Hematopoietic multipotent progenitor cell treated with erythropoietin and hydrocortisone succinate and interleukin-3 and kit ligand, for 6 days (in vitro differentiated cells): ENCODE results near the gene KCNJ5.
A peak's percentile ranks its signal among the peaks of the same experiment; 100 is the strongest.

Experiments used
- DNase-seq: peaks from one replicate; pipeline ENCODE4 v3.0.0-alpha.2; 2015

Gene KCNJ5

DNA sequence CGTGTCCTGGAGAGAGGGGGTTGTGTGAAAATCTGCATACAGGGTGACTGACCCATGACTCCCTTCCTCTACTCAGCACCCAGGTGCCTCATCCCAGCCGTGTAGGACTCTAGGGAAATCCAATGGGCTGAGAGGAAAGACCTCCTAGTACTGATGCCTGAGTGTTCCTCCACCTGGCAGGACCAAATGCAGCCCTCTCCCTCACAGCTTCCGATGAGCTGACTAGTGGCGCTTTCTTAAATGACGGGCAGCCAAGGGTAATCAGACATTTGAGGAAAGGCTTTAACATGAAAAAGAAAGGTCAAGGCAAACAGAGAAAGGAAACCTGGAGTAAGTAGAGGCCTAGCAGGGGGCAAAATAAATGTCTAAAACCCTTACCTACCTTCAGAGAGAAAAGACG is 19.1 kb upstream of the KCNJ5 start:
- DNase-seq = no peak

DNA sequence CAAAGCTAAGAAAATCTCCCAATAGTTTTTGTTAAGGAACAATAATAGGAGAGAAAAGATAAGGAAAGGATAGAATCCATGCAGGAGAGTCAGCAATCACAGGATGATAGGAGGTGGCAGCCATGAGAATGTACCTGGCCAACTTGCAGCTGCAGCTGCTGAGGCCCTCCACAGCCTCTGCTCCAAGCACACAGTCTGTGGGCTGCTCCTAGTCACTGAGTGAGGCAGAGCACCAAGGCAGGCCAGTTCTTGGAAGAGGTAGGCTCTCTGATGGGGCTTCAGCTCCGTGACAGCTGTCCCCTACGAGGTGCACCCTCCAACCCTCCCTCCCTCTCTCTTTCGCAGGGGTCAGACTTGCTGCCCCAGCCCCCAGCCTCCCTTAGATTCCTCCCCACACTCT is 18.6 kb upstream of the KCNJ5 start:
- DNase-seq = no peak

DNA sequence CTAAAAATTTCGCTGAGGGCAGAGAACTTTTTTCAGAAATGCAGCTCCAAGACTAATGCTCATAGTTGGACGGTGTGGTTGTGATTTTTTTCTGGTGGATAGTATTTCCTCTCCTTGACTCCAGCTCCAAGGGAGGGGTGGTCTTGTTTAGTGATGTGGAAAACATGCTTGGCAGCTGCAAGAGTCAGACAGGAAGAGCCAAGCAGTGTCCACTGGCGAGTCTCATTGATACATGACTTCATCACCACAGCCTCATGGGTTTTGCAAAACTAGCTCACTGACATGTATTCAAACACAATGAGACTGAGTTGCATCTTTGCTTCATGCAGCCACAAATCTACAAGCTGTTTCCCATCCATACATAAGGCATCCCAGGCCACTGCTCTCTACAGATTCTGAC is 16.7 kb upstream of the KCNJ5 start:
- DNase-seq = no peak

DNA sequence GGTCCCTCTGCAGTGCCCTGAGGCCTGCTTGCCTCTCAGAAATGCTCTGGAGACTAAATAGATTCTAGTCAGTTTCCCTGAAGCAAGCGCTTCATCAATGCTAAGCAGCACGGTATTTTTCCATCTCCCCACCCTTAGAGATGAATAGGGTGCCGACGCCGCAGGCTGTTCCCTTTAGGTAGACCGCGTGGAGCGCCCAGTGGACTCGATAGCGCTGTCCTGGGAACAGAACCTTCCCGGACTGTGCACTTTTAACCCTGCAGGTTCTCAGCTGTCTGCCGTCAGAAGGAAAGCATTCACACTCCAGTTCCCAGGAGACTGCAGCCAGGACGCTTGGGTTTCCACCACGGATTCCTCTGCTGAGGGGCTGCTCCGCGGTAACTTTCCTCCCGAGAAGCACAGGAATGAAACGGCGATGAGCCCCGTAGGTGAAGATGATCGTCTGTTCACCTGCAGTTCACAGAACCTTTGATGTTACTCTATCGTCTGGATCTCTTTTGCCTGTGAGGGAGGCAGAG is 15.0 kb upstream of the KCNJ5 start:
- DNase-seq = no peak

DNA sequence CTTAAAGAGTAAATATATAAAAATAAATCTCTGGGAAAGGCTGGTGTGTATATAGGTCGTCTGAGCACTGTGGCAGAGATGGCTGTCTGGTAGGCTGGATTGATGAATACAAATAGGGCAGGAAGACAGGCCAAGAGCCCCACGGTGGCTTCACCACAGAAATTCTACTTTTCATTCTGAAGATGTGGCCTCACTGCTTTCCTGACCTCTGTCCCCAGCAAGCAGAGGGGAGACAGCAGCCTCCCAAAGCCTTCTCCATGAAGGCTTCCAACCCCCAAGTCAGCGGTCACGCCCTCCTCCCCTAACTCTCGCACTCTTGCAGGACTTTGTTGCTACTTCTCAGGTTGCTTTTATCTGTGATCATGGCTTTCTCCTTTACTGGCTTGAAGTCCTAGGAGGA is 13.4 kb upstream of the KCNJ5 start:
- DNase-seq = no peak

- no peak for DNase-seq
These were observed 12.7 kb upstream of the KCNJ5 start for GRCh38 chr11:128878455-128878854.

GRCh38 chr11:128879817-128880216 is 11.3 kb upstream of the KCNJ5 start:
- no peak for DNase-seq

GRCh38 chr11:128881221-128881620 is 9.9 kb upstream of the KCNJ5 start:
- no peak for DNase-seq

GRCh38 chr11:128882451-128882850 is 8.7 kb upstream of the KCNJ5 start:
- DNase-seq = no peak

GRCh38 chr11:128884054-128884453 is 7.1 kb upstream of the KCNJ5 start:
- DNase-seq = no peak

DNA sequence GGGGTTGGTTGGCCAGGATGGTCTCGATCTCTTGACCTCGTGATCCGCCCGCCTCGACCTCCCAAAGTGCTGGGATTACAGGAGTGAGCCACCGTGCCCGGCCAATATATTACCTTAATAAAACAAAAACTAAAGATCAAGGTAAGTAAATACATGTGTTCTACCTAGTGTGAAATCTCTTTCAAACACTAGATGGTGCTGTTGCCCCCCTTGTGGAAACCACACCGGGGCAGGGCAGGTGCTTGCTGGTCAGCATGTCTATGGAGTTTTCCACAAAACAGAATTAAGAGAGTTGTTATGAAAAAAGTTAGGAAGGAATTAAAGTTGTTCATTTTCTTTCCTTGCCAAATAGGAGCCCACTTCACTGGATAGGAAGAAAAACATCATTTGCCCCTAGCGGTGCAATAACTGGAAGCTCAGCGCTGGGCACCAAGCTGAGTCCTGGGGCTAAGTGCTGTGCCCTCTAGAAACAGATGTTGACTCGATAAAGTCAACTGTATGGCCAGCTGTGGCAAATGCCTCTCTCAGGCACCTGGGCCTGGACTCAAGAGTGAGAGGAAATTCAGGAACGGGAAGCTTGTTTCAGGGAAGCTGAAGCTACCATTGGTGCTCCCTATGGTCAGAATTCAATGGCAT is 6.3 kb upstream of the KCNJ5 start:
- peak; percentile 80 for DNase-seq

DNA sequence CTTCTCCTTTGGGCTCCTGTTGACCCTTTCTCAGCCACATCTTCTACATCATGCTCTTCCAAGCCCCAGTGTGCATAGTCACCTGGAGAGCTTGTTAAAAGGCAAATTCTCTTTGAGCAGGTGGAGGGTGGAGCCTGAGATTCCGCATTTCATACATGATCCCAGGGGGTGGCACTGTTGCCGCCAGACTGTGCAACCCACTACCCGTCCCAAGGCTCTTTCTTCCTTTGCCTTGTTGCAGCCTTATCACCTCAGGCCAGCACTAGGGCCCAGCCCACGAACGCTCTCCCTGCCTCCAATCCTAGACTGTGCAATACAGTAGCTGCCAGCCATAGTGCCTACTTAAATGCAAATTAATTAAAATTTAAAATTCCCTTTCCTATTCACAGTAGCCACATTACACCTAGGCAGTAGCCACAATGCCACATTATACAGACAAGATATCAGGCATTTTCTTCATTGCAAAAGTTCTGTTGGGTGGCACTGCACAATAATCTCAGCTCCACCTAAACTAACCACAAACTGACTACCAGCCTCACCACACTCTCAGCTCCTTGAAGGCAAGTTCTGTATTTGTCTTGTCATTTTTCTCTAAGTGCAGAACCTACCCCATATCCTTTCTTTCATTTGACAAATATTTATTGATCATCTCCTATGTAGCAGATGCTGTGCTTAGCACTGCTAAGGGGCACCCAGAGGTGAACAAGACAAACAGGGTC is 4.6 kb upstream of the KCNJ5 start:
- DNase-seq = peak; percentile 91

GRCh38 chr11:128888034-128888985 is 2.8 kb upstream of the KCNJ5 start:
- DNase-seq = no peak

GRCh38 chr11:128889657-128890213 is 1.4 kb upstream of the KCNJ5 start:
- DNase-seq = no peak

DNA sequence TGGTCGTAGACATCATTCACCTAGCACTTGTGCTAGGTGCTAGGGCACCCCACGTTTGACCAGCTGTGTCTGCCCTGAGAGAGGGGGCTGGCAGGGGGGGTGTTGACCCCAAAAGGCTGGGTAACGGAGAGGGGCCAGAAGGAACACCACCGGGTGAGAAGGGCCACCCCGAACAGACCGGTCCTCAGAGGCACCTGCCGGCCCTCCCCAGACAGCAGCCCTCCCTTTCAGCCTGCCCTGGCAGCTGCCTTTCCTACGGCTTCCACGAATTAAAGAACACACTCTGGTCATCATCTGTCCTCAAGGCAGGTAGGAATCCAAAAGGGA is 977 bp upstream of the KCNJ5 start:
- DNase-seq = no peak

- no peak for DNase-seq
These were observed 800 bp downstream of the KCNJ5 start for GRCh38 chr11:128891913-128892398.

GRCh38 chr11:128892866-128893565 is 1.9 kb downstream of the KCNJ5 start:
- no peak for DNase-seq

DNA sequence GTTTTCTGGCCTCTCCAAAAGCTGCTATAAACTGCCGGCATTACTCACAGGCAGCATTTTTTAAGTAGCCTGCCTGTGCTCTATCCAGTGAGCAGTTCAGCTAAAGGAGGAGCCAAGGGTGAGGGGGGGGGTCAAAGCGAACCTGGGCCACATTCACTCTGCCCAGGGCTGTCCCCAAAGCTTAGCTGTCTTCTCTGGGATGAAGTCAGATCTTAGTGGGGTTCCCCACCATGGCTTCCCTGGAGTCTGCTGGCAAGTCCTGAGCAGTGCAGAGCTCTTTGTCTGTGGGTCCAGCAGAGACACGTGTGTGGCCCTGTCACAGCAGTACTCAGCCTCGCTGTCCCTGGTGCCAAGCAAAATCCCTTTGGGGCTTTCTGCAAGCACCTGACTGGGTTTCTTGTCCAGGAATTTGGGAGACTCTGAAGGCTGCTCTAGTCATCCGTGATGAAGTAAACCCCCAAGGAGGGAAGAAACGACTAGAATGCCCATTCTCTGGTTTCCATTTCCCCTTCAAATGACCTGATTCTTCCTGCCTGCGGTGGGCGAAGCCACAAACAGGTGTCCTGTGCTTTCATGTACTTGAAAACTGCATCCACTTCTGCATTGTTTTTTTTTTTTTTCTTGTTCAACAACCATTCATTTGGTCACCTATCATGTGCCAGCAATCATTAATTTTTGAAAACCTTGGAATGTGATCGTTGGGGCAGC is 2.6 kb downstream of the KCNJ5 start:
- no peak for DNase-seq

GRCh38 chr11:128894286-128894681 is 3.1 kb downstream of the KCNJ5 start:
- DNase-seq = peak; percentile 16

GRCh38 chr11:128894685-128895084 is 3.5 kb downstream of the KCNJ5 start:
- peak; percentile 72 for DNase-seq

DNA sequence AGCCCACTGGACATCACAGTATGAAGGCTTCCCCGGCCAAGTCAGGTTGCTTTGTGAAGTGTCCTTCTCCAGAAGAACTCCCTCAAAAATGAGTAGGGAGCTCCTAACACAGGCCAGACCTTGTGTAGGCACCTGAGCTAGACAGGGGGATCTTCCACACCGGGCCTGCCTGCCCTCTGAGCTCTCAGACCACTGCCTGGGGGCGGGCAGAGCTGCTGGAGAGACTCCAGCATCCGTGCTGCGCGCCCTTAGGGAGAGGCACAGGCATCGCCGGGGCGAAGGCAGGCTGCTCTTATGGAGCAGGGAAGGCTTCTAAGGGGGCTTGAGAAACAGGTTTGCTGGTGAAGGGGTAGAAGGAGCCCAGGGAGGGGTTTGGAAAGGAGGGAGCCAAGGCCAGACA is 4.4 kb downstream of the KCNJ5 start:
- no peak for DNase-seq

DNA sequence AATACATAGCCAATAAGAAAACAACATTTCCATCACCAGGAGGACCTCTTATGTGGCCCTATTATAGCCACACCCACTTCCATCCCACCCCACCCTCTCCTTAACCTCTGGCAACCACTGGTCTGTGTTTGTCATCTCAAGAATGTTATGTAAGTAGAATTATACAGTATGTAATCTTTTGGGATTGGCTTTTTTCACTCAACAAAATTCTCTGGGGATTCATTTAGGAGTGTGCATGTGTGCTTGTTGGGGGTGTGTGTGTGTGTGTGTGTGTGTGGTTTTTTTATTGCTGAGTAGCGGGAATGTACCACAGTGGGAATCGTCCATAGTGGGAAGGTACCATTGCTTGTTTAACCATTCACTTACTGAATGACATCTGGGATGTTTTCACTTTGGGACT is 5.2 kb downstream of the KCNJ5 start:
- no peak for DNase-seq
